Activated T-cell treated with anti-CD3 and anti-CD28 coated beads for 1 hour (primary cell): Measurements from ENCODE around the gene MFN1.
A peak's percentile ranks its signal among the peaks of the same experiment; 100 is the strongest.
"Not testable (repeated sequence)": the region's sequence is repeated elsewhere in the genome, so short reads cannot be mapped to it uniquely, and the experiment has no call there.

Experiments used
- DNase-seq: peaks from one replicate; pipeline ENCODE4 v3.0.0-alpha.2; 2020; ENCODE audit warnings: low read depth

Gene MFN1

DNA sequence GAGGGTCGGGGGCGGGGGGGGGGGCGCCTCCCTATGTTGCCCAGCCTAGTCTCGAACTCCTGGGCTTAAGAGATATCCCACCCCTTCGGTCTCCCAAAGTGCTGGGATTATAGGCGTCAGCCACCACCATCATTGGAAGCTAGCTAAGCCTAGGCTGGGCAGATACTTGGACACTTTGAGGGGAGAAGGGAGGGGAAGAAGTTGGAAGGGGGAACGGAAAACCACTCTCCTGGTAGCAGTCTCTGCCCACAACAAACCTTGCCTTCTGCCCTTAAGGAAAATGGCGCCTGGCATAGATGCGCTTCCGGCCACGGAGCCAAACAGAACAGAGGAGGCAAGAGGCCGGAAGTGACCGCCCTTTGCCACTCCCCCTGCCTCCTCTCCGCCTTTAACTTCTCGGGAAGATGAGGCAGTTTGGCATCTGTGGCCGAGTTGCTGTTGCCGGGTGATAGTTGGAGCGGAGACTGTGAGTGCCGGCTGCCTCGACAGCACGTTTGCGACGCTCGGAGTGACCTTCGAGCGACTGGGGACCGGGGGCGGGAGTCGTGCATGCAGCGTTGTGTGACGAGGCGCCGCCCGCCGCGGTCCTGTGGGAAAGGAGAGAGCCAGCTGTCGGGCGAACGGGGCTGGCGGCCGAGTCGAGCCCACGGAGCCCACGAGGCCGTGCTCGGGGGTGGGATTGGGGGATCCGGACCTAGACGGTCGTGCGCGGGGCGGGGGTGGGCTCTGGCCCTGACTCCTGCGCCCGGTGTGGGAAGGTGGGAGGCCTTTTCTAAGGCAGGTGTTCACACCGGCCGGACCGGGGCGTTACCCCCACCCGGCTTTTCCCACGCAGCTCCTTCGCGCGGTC, at the start of gene MFN1:
MFN1 (plus strand) TSS at position 365 of the 850 bp plus-strand sequence. CDS start 1,143 bp downstream, outside the sequence.
- DNase-seq = peak; percentile 77

- no peak for DNase-seq
Observed at GRCh38 chr3:179297971-179298725, 49.4 kb upstream of the MFN1 start.

DNA sequence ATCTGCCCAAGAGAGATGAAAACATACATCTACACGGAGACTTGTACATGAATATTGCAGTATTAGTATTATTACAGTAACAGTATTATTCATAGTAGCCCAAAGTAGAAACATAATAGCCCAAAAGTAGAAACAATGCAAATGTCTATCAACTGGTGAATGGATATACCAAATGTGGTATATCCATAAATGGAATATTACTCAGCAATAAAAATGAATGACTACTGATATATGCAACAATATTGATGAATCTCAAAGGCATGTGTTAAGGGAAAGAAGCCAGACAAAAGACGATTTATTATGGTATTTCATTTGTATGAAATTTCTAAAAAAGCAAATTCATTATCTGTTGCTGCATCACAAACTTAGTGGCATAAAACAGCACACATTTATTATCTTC, 48.2 kb upstream of the MFN1 start:
- DNase-seq = no peak

DNA sequence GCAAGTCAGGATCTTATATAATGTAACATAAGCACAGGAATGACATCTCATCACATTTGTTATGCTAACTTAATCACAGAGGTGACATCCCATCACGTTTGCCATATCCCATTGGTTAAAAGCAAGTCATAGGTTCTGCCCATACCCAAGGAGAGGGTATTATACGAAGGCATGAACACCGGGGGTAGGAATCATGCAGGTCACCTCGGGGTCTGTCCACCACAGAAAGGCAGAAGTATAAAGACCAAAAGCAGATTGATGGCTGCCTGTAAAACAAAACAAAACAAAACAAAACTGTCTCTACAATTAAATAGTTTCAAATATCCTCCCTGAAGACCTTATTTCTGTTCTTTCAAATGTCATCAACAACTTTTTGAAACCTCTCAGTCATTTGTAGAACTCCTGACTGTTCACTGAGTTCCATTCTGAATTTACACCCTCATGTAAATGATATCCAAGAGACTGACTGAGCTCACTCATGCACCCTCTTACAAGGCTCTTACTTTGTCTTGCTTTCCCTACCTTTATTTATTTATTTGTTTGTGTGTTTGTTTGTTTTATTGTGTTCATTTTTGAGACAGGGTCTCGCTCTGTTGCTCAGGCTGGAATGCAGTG, 47.4 kb upstream of the MFN1 start:
- DNase-seq = no peak

- no peak for DNase-seq
Observed at GRCh38 chr3:179301645-179302044, 45.9 kb upstream of the MFN1 start.

DNA sequence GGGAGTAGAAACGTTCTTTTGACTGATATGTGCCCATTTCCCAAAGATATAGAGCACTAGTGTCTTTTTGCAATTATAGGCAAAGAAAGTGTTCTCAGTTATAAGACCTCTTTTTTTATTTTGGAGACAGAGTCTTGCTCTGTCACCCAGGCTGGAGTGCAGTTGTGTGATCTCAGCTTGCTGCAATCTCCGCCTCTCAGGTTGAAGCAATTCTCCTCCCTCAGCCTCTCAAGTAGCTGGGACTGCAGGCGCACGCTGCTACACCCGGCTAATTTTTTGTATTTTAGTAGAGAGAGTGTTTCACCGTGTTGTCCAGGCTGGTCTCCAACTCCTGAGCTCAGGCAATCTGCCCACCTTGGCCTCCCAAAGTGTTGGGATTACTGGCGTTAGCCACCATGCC, 45.4 kb upstream of the MFN1 start:
- DNase-seq = no peak

- DNase-seq = no peak
Observed at GRCh38 chr3:179304605-179305004, 42.9 kb upstream of the MFN1 start.

DNA sequence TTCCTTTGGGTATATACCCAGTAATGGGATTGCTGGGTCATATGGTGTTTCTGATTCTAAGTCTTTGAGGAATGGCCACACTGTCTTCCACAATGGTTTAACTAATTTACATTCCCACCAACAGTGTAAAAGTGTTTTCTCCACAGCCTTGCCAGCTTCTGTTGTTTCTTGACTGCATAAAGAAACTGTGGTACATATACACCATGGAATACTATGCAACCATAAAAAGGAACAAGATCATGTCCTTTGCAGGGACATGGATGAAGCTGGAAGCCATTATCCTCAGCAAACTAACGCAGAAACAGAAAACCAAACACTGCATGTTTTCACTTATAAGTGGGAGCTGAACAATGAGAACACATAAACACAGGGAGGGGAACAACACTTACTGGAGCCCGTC, 40.1 kb upstream of the MFN1 start:
- not testable (repeated sequence) for DNase-seq

- DNase-seq = no peak
Observed at GRCh38 chr3:179308001-179308400, 39.5 kb upstream of the MFN1 start.

GRCh38 chr3:179309225-179310078, 38.1 kb upstream of the MFN1 start:
- DNase-seq = no peak

DNA sequence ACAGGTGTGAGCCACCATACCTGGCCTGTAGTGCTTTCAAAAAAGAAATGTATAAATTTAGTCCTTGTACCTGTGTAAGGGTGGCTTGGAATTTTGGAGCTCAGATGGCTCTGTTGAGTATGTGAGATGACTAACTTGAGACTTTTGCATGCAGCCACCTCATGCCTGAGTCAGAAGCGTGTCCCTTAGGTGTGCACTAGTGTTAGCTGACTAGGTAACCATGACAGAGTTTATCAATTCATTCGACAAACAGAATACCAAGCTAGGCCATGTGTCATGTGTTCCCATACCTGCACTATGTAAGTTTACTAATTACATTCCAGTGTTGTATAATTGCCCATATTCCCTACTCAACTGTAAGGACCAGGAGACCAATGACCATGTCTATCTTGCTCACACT, 28.6 kb upstream of the MFN1 start:
- DNase-seq = no peak

- DNase-seq = no peak
Observed at GRCh38 chr3:179321668-179322285, 25.7 kb upstream of the MFN1 start.

DNA sequence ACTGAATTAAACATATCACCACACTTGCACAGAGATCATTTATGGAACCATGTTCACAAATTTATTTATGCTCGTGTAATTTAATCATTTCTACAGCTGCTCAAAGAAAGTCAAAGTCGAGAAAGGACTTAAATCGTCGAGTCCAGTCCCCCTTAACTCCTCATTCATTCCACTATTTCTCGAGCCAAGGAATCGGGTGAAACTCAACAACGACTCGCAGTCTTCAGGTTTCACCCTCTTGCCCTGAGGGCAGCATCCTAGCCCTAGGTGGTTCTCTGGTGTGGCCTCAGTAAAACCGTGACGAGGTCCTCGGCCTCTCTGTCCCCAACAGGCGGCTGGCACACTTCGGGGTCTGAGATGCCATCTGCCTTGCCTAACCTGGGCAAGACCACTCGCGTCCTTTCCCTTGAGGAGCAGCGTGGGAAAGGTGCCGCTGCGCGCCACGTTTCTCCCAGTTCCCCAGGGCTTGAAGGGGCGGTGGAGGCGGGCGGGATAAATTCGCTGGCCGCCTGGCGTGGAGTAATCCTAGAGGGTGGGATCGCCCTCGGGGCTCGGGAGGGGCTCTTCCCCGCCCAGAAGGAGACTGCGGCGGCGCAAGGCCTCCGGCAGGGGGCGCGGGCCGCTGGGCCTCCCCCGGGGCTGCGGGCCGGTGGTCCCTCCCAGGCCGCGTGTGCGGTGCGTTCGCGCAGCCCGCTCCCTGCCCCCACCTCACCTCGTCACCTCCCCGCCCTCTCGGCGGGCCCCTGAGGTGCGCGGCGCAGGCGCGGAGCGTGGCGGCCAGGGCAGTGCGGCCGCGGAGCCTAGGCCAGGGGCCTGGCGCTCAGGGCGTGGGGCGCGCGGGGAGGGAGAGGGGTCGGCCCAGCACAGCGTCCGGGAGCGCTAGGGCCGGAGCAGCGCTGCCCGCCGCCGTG, 25.0 kb upstream of the MFN1 start, which contains the start of gene ZNF639:
ZNF639 (plus strand) TSS at position 746 of the 911 bp plus-strand sequence. CDS start 5,263 bp downstream, outside the sequence.
- DNase-seq = peak; percentile 76

DNA sequence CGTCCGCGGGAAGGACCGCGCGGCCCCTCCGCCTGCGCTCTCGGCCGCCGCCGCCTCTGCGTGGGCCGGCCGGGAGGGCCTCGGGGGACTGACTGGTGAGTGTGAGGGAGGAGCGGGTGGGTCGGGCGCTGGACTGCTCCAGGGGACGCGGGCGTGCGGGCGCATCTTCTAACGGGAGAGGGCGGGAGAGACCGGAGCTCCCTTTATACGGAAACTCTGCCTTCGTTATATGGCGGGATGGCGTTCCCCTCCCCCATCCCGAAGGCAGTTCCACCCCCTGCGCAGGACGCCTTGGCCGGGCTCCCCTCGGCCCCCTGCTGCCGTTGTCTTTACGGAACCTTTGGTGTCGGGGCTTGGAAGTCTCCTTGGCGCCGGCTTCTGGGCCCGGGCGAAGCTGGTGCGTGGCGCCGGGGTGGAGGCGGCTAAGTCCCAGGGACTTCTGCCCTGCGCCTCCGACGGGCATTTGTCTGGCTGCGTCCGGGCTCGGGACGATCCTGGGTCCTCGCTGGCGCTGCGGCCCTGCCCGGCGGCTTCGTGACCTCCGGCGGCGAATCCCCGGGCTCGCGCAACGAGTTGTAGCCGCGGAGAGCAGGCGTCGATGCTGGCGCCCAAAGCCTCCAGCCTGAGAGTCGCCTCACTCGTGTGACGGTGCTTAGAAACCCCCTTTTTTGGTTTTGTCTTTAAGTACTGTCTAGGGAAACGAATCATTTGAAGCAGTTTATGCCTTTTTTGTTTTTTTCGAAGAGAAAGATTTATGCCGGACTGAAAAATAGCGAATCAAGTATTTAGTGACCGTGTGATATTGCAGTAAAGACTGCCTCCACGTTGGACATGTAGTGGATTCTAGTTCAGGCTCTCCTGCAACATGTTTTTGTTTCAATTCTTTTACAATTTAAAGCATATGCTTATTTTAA, 24.1 kb upstream of the MFN1 start:
- peak; percentile 36 for DNase-seq

- DNase-seq = no peak
Observed at GRCh38 chr3:179324270-179324754, 23.2 kb upstream of the MFN1 start.

DNA sequence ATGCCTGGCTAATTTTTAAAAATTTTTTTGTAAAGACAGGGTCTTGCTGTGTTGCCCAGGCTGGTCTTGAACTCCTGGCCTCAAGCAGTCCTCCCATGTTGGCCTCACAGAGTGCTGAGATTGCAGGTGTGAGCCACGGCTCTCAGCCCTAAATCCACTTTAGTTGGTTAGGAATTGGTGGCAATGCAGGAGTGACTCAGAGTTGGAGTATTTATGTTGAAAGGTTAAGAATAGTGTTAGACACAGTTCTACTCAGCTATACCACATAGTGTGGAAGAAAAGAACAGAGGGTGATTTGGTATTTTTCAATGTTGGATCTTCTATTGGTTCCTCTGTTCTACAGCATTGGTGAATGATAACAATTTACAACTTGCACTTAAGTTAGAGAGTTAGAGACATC, 17.1 kb upstream of the MFN1 start:
- DNase-seq = no peak

DNA sequence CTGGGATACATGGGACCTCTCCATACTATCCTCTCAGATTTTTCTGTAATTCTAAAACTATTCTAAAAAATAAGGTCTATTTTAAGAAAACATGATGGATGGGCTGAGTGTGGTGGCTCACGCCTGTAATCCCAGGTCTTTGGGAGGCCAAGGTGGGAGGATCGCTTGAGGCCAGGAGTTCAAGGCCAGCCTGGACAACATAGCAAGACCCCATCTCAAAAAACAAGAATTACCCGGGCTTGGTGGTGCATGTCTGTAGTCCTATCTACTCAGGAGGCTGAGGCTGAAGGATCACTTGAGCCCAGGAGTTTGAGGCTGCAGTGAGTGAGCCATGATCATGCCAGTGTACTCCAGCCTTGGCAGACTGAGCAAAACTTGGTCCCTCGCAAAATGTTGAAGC, 15.3 kb upstream of the MFN1 start:
- no peak for DNase-seq

DNA sequence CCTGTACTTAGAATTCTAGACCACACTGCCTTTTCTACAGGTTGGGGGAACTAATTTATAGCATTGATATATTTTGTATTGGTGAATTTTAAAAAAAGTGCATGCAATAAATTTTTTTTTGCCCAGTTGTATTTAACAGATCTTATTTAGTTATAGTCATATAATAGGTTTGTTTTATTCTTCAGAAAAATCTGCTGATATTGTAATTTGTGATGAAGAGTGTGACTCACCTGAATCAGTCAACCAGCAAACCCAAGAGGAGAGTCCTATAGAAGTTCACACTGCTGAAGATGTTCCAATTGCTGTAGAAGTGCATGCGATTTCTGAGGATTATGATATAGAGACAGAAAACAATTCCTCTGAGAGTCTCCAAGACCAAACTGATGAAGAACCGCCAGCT, 14.4 kb upstream of the MFN1 start:
- no peak for DNase-seq

DNA sequence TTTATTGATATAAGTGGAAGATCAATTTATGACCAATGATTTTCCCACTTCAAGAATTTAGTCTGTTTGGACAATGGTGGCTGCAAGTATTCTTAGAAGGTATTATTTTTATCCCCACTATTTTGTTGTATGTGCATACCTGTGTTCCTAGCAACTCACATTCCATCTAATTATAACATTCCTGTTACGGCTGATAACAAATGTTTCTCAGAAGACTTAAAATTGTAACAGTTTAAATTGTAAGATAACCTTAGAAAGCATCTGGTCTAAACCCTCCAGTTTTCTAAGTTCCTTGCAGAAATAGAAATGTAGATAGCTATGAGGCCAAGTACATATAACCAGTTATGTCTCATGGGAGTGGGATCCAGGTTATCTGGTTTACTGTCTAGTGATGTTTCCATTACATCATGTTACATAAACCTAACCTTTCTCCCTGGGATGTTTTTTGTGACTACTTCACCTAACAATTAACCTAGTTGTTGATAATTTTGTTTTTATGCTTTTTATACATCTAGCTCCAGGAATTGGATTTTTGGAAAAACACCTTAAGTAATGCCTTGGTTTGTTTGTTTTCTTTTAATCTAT, 11.1 kb upstream of the MFN1 start:
- no peak for DNase-seq
